PFSK-1 (cell line): ENCODE data around the gene STC2.

Source experiments
- FOXP2 ChIP-seq: optimal IDR thresholded peaks from 2 replicates; pipeline ENCODE3; 2011; ENCODE audit warnings: borderline replicate concordance, control low read depth, inconsistent platforms; ENCODE audit not compliant: insufficient read depth; ENCODE audit errors: extremely low read length, extremely low read depth
- POLR2AphosphoS5 ChIP-seq: IDR thresholded peaks from 2 replicates; pipeline ENCODE4 v1.6.1; 2012; ENCODE audit warnings: low read depth, mild to moderate bottlenecking, control low read depth, low read length, moderate library complexity
- SIN3A ChIP-seq: IDR thresholded peaks from 2 replicates; pipeline ENCODE4 v1.6.1; 2012; ENCODE audit warnings: mild to moderate bottlenecking, low read length, moderate library complexity, borderline replicate concordance; ENCODE audit not compliant: insufficient read depth
- TAF1 ChIP-seq: IDR thresholded peaks from 2 replicates; pipeline ENCODE4 v1.6.1; 2012; ENCODE audit warnings: low read length, control low read depth, borderline replicate concordance; ENCODE audit not compliant: insufficient read depth
- TF ChIP-seq, protein P1 (sequence below), 2 experiments: IDR thresholded peaks; 2 replicates each; pipeline versions ENCODE4 v1.6.1 to v1.8.0; 2011 to 2012; ENCODE audit warnings: low read depth in 2 of 2, low read length in 2 of 2, control low read depth in 1 of 2, inconsistent platforms in 1 of 2, mild to moderate bottlenecking in 1 of 2, moderate library complexity in 1 of 2; ENCODE audit not compliant: insufficient read depth in 1 of 2

DNA sequence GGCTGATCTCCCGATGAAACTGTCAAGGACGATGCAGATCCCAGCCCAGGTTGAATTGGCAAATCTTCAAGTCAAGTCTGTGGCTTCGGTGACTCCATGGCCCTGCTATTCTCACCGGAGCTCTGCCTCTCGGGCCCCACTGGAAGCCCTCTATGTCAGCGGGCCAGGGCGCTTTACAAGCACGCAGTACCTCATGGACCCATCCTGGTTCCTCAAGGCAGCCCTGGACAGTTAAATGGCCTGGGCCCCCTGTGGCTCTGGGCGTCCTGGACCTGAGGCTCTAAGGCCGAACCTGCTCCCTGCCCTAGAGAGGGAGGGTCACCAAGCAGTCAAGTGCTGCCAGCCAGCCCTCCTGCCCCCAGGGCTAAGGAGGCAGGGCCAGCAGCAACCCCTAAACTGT, 45.3 kb downstream of the STC2 start:
- TF ChIP-seq, protein P1, sequence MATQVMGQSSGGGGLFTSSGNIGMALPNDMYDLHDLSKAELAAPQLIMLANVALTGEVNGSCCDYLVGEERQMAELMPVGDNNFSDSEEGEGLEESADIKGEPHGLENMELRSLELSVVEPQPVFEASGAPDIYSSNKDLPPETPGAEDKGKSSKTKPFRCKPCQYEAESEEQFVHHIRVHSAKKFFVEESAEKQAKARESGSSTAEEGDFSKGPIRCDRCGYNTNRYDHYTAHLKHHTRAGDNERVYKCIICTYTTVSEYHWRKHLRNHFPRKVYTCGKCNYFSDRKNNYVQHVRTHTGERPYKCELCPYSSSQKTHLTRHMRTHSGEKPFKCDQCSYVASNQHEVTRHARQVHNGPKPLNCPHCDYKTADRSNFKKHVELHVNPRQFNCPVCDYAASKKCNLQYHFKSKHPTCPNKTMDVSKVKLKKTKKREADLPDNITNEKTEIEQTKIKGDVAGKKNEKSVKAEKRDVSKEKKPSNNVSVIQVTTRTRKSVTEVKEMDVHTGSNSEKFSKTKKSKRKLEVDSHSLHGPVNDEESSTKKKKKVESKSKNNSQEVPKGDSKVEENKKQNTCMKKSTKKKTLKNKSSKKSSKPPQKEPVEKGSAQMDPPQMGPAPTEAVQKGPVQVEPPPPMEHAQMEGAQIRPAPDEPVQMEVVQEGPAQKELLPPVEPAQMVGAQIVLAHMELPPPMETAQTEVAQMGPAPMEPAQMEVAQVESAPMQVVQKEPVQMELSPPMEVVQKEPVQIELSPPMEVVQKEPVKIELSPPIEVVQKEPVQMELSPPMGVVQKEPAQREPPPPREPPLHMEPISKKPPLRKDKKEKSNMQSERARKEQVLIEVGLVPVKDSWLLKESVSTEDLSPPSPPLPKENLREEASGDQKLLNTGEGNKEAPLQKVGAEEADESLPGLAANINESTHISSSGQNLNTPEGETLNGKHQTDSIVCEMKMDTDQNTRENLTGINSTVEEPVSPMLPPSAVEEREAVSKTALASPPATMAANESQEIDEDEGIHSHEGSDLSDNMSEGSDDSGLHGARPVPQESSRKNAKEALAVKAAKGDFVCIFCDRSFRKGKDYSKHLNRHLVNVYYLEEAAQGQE (IDR thresholded peaks at IDR 0.05; ENCODE audit: insufficient read depth in 1 of 2, low read depth in 2 of 2, low read length in 2 of 2), result no peak
- TF ChIP-seq TAF1, result no peak
- TF ChIP-seq SIN3A, result no peak
- TF ChIP-seq POLR2AphosphoS5, result no peak
- no peak for TF ChIP-seq FOXP2
